Measurements from ENCODE around the gene TRMT2B.

- TF ChIP-seq POLR2A (IDR thresholded peaks at IDR 0.05) (no peak), CTCF (IDR thresholded peaks at IDR 0.05) (no peak)
These were observed 67.1 kb downstream of the TRMT2B start for GRCh38 chrX:100984818-100985217.
